Measurements from ENCODE around the gene PITX3. TPM values are rescaled to one million over a fixed set of nuclear protein-coding genes. Genes with fewer than 3 reads are reported as not detected.
"Not testable (repeated sequence)": the region's sequence is repeated elsewhere in the genome, so short reads cannot be mapped to it uniquely, and the experiment has no call there.

Gene PITX3
- total RNA-seq, 1 donor from 2014 or later = 0.39 TPM

DNA sequence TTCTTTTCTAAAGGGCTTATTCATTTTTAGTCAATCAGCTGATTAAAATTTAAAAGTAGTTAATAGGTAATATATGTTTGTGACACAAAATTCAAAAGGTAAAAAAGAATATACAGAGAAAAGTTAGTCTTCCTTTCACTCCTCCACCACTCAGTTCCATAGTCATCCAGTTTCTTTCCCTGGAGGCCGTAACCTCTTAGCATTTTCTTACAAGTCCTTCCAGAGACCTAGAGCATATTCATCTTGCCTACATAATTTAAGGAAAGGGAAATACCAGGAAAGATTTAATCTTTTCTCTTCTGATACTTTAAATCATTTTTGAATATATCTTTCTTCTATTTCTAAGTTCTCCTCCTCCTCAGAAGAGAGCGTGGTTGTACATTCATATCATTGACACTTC is 14.1 kb upstream of the PITX3 start:
- DNase-seq = no peak

DNA sequence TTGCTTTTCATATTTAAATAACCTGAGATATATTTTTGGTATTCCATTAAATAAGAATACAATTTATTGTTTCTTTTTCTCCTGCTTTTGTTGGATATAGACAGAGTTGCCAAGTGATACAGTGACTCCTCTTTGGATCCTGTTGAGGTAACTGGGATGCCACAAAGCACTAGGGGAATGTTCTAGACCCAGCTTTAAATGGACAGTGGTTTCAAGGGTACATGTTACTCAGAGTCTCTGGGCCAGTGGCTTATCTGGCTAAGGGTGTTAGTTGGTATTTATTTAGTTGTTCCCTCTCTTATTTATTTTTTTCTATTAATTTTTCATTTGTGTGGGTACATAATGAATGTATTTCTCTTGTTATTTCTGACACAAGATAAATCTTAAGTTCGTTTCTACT is 13.1 kb upstream of the PITX3 start:
- no peak for DNase-seq

DNA sequence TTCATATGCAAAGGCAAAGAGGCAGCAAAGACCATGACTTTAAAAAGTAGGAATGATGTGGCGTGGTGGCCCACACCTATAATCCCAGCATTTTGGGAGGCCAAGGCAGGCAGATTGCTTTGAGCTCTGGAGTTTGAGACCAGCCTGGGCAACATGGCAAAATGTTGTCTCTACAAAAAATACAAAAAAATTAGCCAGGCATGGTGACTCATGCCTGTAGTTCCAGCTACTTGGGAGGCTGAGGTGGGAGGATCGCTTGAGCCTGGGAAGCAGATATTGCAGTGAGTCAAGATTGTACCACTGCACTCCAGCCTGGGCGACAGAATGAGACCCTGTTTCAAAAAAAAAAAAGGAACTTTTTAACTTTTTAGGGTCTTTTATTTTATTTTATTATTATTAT is 11.2 kb upstream of the PITX3 start:
- not testable (repeated sequence) for DNase-seq

DNA sequence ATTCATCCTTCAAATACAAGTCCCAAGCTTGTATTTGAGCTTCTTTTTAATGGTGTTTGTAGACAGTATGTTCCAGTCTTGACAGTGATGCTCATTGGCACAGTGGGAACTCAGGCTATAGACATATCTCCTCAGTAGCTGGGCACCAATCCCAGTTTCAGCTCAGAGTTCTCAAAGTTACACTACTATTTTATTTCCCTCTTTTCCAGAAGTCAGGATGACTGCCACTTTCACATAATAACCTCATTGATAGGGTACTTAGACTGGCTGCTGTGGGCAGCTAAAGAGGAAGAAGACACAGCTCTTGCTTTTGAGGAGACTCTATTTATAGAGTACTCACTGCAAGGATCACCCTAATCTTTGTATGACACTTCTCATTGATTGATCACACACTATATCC is 6.4 kb upstream of the PITX3 start:
- no peak for DNase-seq

DNA sequence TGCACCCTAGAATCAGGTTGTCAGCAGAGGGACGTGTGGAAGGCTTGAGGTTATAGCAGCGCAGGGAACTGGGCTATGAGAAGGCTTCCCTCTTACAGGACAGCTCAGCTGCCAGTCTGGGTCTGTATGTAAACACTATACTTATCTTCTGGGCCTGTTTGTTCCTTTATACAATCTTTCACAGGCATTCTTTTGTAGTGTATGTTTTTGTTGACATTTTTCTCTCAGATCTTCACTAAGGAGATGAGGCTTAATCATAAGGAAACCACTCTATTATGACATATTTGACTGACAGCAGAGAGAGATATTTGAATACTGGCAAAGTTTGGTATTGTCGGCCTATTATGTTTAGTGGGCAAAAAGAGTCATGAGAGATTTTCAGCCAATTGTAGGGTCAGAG is 4.9 kb upstream of the PITX3 start:
- no peak for DNase-seq

DNA sequence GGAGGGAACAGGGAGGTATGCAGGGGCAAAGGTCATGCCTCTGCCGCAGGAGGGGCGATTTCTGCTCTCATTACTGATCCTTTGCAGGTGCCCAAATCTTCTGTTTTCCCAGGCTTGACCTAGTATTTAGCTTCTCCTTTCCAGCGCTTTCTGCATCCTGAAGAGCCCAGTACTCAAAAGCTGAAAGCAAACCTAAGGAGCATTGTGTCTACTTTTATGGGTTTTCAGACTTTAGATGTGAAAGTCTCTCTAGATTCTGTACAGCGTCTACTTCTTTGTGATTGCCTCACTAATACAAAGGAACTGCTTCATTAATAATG is 4.6 kb upstream of the PITX3 start:
- no peak for DNase-seq

DNA sequence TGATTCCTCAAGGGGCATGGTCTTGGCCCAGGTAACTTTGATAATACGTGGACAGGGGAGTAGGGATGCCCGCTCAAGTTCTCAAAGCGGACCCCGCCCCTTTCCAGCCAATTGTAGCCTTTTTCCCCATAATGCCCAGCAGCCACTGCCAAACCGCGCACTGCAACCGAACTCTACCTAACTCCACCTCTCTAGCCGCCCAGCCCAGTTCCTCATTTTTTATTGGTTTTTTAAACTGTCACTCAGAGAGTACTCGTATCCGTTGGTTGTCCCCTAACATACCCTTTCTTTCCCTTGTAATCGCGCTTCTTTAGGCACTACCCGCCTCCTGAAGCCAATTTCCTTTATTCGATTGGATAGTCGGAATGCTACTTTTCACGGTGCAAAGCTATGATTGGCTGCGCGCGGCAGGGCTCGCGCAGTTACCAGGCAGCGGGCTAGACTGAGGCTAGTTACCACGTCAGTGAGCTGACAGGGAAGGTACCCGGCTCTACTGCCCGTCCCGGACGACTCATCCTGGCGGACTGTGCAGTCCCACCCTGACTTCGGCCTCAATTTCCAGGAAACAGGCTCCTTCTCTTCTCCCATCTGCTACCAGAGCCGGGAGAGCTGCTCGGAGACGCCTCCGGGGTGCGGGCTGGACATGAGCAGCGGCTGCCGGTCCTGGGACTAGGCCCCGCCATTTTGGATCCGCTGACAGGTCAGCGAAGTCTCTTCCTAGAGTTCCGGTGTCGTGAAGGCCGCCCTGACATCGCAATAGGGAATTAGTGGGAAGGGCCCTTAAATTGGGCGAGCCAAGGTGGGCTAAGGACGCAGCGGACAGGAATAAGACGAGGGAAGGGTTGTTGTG is 4.0 kb upstream of the PITX3 start, which contains the start of gene GBF1:
Gene GBF1, plus strand, starts transcription at position 451 of the 850 bp plus-strand sequence. CDS start 13,407 bp downstream, outside the sequence.
- DNase-seq = peak; percentile 99

DNA sequence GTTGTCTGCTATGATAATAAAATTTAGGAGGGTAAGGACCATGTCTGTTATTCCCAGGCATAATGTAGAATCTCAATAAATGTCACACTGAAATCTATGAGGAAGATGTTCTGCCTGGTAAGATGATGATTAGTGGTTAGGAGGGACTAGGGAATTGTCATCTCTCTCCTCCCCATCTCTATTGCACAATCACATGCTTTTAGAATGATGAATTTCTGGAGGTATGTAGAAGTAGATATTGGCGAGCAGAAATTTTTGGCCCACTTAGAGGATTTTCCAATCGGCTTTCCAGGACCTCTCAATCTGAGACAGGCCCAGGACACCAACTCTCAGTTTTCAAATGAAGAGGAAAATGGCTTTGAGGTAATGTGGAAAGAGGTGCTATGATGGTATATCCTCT is 2.0 kb upstream of the PITX3 start:
- no peak for DNase-seq

DNA sequence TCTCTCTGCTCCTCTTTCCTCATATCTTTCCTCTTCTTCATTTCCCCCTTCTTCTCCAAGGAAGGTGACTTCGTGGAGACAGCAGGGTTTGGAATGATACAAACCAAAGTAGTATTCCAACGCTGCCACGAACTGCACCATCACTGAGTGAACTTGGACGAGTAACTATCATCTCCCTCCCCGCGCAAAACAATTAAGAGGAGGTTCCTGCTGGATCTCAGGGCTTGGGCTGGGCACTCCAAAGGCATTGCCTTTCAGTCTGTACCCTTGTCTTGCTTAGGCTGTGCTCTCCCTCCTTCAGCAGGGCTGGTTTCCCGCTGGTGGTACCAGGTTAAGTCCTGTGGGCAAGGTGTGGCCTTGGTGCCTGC is 790 bp upstream of the PITX3 start:
- DNase-seq = no peak

DNA sequence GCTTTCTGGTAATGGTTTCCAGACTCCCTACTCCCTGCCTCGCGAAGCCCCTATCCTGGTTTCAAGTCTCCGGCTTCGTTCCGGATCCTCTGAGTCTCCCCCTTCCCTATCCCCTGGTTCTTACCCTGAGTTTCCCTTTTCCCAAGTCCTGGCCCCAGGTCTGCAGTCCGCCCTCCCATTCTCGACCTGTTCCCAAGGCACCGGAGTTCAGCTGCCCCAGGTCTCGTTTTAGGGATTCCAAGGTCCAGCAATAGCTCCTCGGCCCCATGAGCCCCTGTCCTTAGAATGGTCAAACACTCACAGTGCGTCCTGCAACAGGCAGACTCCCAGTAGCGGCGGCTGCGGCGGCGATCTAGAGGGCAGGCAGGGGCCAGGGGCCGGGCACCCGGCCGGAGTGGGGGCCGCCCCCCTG is 274 bp downstream of the PITX3 start:
- no peak for DNase-seq

DNA sequence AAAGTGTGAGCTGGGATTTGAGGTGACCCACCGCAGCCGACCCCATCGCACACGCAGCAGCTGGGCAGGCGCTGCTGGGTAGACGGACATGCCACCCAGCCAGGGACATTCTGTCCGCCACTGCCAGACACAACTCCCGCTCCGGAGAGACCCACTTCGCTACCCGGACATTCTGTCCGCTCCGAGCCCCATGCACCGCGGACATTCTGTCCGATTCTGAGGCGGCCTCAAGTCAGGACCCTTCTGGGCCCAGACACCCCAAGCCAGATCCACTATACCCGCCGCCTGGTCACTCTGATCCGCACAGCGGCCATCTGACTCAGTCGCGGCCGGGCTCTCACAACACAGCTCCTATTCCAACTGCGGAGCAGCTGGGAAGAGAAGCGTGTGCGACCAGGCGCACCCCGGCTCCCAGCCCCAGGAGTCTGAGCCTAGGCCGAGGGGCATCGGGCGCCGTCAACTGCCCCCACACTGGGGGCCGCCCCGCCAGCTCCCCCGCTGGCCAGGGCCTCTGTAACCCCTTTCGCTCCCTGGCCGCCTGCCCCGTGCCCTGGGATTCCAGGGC is 763 bp downstream of the PITX3 start:
- DNase-seq = no peak

DNA sequence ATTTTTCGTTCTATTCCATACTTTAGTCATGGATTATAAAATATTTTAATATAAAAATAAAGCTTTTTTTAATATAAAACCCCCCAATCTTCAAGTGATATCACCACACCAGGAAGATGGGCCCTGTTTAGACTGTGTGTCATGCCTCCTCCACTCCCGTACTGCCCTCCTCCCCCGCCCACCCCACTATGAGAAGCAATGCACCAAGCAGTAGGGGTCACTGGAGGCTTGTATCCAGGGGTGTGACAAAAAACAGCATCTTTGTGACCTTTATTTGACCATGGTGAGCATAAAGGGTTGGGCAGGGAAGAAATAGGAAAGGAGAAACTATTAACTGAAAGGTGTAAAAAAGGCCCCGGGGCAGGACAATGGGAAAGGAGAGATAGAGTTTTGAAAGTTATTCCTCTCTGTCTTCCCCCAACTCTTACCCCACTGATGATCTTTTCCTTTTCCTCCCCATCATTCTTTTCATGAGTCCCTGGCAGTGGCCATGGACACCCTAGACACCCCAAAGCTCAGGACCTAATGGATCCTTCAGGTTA is 3.5 kb downstream of the PITX3 start:
- no peak for DNase-seq

DNA sequence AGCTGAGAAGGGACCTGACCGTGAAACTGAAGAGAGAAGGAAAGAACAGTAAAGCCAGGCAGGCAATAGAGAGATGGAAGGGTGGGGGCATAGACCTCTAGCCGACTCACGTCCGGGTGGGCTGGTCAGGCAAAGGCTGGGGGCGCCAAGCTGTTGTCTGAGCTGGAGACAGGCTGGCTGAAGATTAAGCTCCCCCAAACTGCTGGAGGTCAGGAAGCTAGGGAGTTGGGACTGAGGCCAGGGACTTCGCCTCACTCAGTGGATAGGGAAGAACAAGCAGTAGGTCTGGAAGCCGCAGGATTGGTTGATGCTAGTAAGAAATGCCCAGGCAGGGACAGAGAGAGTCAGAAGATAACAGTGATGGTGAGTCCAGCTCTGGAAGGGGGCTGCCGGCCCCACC is 5.3 kb downstream of the PITX3 start:
- no peak for DNase-seq

DNA sequence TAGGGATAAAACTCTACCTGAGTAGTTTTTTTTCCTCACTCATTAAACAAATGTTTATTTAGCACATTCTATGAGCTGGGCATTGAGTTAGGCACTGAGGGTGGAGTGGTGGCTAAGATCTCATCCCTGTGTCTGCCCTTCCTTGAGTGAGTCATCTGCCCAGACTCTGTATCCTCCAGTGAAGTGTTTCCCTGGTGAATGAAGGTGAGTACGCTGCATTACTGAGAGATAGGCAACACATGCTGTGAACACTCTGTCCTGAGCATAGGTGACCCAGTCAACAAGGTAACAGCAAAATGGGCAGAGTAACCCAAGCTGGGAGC is 5.8 kb downstream of the PITX3 start:
- no peak for DNase-seq

DNA sequence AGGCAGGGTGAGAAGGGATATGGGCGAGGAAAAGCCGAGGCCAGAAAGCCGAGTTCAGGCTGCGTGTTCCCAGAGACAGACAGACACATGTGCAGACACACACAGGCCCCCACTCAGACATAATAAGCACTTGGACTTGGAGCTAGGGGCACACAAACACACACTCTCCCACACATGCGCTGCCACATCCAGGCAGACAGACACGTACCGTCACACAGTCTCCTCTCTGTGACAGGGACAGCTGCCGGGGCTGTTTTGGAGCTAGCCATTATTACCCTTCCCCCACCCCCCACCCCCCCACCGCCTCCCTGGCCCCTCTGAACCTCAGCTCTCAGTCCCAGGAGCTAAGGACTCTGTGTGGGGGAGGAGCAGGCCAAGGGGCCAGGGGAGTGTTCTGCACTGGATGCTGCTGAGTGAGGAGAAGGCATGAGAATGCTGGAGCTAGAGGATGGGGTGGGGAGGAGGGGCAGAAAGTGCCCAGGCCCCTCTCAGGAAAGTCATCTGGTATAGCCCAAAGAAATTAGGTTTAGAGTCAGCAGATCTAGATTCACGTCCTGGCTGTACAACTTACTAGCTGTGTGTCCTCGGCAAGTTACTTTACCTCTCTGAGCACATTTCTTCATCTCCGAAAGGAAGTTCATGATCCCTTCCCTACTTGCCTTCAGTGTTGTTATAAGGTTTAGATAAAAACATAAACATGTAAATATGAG is 6.3 kb downstream of the PITX3 start:
- DNase-seq = no peak

DNA sequence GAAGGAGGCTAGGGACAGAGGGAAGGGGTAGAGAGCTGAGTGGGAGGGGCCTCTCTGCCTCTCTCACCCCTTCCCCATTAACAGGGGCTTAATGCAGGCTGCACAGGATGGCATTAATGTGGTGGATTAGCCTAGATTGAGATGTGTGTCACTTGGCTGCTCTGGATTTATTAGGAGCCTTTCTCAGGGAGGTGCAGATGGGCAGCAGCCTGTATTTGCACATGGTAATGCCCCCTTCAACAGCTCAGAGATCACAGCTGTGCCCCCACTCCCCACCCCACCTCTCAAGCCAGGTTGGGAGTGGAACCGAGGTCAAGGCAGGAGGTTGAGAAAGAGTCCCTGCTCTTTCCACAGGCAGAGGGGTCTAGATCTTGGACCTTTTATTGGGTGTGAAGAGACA is 7.3 kb downstream of the PITX3 start:
- DNase-seq = no peak

DNA sequence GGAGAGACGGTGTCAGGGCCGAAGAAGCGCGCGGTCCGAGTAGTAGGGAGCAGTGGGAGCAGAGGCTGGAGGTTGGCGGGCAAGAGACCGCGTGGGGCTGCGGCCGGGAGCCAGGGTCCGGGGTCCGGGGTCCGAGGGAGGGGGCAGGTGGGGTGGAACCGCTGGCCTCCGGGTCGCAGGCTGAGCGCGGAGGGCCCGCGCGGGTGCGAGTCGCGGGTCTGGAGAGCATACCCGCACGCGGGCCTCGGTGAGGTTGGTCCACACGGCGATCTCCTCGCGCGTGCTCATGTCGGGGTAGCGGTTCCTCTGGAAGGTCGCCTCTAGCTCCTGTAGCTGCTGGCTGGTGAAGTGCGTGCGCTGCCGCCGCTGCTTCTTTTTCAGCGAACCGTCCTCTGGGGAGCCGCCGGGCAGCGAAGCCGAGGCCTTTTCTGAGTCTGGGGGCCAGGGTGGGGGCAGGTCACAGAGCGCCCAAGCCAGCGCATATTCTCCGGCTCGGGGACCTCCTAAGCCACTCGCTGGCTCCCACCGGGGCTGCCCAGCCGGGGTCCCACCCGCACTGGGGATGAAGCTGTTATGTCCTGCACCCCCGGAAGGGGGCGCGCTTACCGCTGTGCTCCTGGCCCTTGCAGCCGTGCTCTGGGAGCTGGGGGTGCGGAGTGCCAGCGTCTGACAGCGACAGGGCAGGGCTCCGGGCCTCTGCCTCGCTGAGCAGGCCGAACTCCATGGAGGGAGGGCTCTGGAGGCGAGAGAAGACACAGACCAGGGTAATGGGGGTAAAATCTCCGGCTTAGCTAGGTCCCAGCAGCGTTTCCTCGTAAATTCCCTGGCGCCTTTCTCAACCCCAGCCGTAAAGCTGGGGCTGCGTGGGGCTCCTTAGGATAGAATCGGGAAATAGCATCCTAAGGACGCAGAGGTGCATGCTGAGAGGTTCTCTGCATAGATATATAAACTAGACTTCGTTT is 9.7 kb downstream of the PITX3 start:
- no peak for DNase-seq

DNA sequence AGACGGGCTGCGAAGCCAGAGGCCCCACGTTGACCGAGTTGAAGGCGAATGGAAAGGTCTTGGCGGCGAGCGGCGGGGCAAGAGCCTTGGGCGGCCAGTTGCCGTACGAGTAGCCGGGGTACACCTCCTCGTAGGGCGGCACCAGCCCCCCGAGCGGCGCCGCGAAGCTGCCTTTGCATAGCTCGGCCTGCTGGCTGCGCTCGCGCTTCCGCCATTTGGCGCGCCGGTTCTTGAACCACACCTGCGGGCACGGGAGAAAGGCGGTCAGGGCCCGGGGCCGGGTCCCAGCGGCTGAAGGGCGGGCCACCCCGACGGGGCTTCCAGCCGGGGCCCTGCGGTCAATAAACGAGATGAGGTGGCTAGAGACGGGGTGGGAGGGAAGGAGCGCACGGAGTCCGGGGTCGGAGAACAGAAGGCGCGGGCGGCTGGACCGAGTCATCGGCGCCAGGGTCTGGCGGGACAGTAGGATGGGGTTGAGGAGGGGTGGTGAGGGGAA is 10.4 kb downstream of the PITX3 start:
- no peak for DNase-seq

DNA sequence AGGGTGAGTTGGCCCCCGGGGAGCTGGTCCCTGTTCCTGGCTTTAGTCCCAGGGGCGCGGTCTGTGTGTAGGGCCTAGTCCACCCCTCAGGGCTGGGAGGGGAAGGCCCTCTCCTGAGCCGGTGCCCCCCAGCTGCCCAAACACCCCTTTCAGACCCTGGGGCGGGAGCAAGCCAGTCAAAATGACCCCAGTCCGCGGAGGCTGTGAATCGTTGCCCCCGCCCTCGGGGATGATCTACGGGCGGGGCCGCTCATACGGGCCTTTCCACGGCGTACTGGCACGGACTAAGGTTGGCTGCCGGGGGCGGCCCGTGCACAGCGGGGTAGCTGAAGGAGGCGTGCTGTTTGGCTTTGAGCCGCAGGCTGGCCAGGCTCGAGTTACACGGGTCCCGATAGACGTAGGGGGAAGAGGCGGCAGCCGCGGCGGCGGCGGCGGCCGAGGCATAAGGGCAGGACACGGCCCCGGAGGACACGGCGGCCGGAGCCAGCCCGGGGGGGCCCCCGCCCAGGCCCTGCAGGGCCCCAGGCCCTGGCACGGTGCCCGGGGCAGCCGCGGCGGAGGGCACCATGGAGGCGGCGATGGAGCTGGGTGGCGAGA is 10.9 kb downstream of the PITX3 start:
- DNase-seq = no peak

DNA sequence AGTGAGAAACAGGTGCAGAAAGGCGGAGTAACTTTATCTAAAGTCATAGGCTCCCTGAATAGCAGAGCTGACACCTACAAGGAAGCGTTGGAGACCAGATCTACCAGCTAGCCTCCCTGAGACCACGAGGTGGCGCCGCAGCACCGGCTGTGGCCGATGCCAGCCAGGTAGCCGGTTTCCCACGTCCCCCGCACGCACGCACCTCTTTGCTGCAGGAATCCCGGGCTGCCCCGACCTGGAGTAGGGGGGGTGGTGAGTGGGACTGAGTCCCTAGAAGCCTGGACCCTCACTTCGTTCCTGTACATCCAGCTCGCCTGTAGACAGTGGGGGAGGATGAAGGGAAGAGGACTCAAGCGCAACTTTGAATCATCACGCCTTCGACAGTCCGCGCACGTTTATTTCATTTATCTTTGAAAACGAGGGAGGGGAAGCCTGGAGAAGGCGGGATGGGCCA is 11.5 kb downstream of the PITX3 start:
- DNase-seq = peak; percentile 44

DNA sequence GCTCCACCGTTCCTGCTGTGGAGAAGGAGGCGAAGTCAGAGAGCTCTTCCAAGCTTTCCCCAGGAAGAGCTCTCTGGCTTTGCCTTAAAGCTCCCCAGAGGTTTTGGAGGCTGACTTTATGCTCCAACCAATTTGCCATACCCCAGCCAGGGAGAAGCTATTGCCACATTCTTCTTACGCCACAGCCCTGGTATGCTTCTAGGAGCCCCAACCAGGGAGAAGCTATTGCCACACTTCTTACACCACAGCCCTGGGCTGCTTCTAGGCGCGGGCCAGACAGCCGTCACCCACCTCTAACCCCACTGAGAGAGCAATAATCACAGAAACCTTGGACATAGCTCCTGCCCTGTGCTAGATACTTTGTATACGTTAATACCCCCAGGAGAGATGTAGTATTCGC is 14.3 kb downstream of the PITX3 start:
- DNase-seq = no peak

DNA sequence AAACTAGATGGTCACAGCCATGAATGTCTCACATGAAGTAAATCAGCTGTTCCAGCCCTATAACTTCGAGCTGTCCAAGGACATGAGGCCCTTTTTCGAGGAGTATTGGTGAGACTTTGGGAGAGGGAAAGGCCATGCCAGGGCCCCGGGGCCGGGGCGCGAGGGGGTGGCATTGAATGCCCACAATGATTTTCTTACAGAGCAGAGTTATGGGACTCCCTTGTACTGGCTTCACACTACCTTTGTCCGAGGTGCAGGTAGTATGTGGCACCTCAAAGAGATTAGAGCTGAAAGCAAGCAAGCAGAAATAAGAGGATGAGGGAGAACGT is 14.8 kb downstream of the PITX3 start:
- DNase-seq = no peak

Measured in skin of body (tissue), 2 donors.